Liver (tissue), 9 donors: ENCODE results near the gene DIP2C. TPM values are rescaled to one million over a fixed set of nuclear protein-coding genes. Genes with fewer than 3 reads are reported as not detected.

Experiments
- DNase-seq: peaks from one replicate; pipeline ENCODE4 v3.0.0-alpha.2; 2017; ENCODE audit warnings: low spot score
- H3K27ac ChIP-seq, 2 donors: one replicate each; pipeline ENCODE4 v1.7.0; 2013; ENCODE audit warnings: inconsistent platforms in 2 of 2, low read length in 2 of 2, control low read depth in 1 of 2, low read depth in 1 of 2, mild to moderate bottlenecking in 1 of 2
- H3K27me3 ChIP-seq, 4 donors: one replicate each; pipeline versions ENCODE4 v1.6.1 to v1.7.0; 2013; ENCODE audit warnings: low read length in 3 of 4, inconsistent platforms in 1 of 4, mild to moderate bottlenecking in 1 of 4, moderate library complexity in 1 of 4; ENCODE audit not compliant: control insufficient read depth in 4 of 4, insufficient read depth in 4 of 4
- H3K36me3 ChIP-seq, 4 donors: one replicate each; pipeline versions ENCODE4 v1.6.1 to v1.7.0; 2013; ENCODE audit warnings: low read length in 3 of 4, mild to moderate bottlenecking in 3 of 4, low read depth in 1 of 4, moderate library complexity in 1 of 4; ENCODE audit not compliant: control insufficient read depth in 4 of 4, insufficient read depth in 3 of 4
- H3K4me1 ChIP-seq, 4 donors: one replicate each; pipeline versions ENCODE4 v1.6.1 to v1.7.0; 2013; ENCODE audit warnings: low read length in 3 of 4, mild to moderate bottlenecking in 3 of 4, moderate library complexity in 1 of 4; ENCODE audit not compliant: control insufficient read depth in 4 of 4, insufficient read depth in 4 of 4
- H3K4me3 ChIP-seq, 3 donors: one replicate each; pipeline versions ENCODE4 v1.6.1 to v1.7.0; 2013; ENCODE audit warnings: low read length in 3 of 3, control low read depth in 1 of 3, low read depth in 1 of 3, mild to moderate bottlenecking in 1 of 3
- H3K9ac ChIP-seq, 2 donors: one replicate each; pipeline ENCODE4 v1.7.0; 2013; ENCODE audit warnings: low read length in 2 of 2, mild to moderate bottlenecking in 2 of 2, moderate library complexity in 2 of 2, control low read depth in 1 of 2, low read depth in 1 of 2
- H3K9me3 ChIP-seq, 4 donors: one replicate each; pipeline versions ENCODE4 v1.6.1 to v1.7.0; 2013; ENCODE audit warnings: low read length in 3 of 4; ENCODE audit not compliant: control insufficient read depth in 4 of 4
- EGR1 ChIP-seq, 2 donors: IDR thresholded peaks; 2 replicates each; pipeline ENCODE4 v1.6.1; 2016 to 2018; ENCODE audit warnings: antibody characterized with exemption in 2 of 2, low read depth in 2 of 2
- FOXA1 ChIP-seq: IDR thresholded peaks from 2 replicates; pipeline ENCODE4 v1.6.1; 2016; ENCODE audit warnings: antibody characterized with exemption
- HNF4A ChIP-seq, 2 donors: conservative IDR thresholded peaks; 2 replicates each; pipeline ENCODE4 v1.6.1; 2016; ENCODE audit warnings: antibody characterized with exemption in 2 of 2, mild to moderate bottlenecking in 2 of 2
- HNF4G ChIP-seq: IDR thresholded peaks from 2 replicates; pipeline ENCODE4 v1.6.1; 2016; ENCODE audit warnings: antibody characterized with exemption
- JUND ChIP-seq, 2 donors: IDR thresholded peaks; 2 replicates each; pipeline ENCODE4 v1.6.1; 2016; ENCODE audit warnings: antibody characterized with exemption in 2 of 2
- NR2F2 ChIP-seq: IDR thresholded peaks from 2 replicates; pipeline ENCODE4 v1.6.1; 2016; ENCODE audit warnings: antibody characterized with exemption
- RAD21 ChIP-seq, 2 donors: IDR thresholded peaks; 2 replicates each; pipeline ENCODE4 v1.6.1; 2016; ENCODE audit warnings: antibody characterized with exemption in 2 of 2, mild to moderate bottlenecking in 2 of 2
- RXRA ChIP-seq, 2 donors: IDR thresholded peaks; 2 replicates each; pipeline ENCODE4 v1.6.1; 2017 to 2018; ENCODE audit warnings: antibody characterized with exemption in 2 of 2, mild to moderate bottlenecking in 1 of 2
- TAF1 ChIP-seq: conservative IDR thresholded peaks from 2 replicates; pipeline ENCODE4 v1.6.1; 2016; ENCODE audit warnings: antibody characterized with exemption, mild to moderate bottlenecking
- WGBS: extraction: QIAGEN DNeasy Blood & Tissue Kit; methylation state at CpG from one replicate; pipeline ENCODE4 v1.1.7; 2013; 5-methylcytosine and 5-hydroxymethylcytosine counted together
- polyA plus RNA-seq, 2 donors: library from polyadenylated mRNA; stranded (reverse) in 1 of 2; unstranded in 1 of 2; fragments of 200-250 nt in 1 of 2; fragments of >200 nt in 1 of 2; fragmentation: Nextera tagmentation in 1 of 2; extraction: Ambion mirVana in 1 of 2; gene quantifications; one replicate each; pipeline versions ENCODE4 v1.2.1 to v1.2.3, GENCODE V29; 2013 to 2015
- total RNA-seq, 2 donors: library from RNA; depleted of rRNA; stranded (reverse); fragments of >200 nt; gene quantifications; one replicate each; pipeline ENCODE4 v1.2.3, GENCODE V29; 2014
- TF ChIP-seq, protein P1 (sequence below): IDR thresholded peaks from 2 replicates; pipeline ENCODE4 v1.6.1; 2016; ENCODE audit warnings: antibody characterized with exemption
- TF ChIP-seq, protein P2 (sequence below): fragments of 150-350 bp; IDR thresholded peaks from 2 replicates; pipeline ENCODE4 v1.5.1; 2017; ENCODE audit warnings: improper control_type of control experiment, low read depth, low read length; ENCODE audit not compliant: missing input control
- TF ChIP-seq, protein P3 (sequence below): IDR thresholded peaks from 2 replicates; pipeline ENCODE4 v1.6.1; 2016; ENCODE audit warnings: antibody characterized with exemption, mild to moderate bottlenecking
- donor health status: healthy.
- donor health status: healthy.
- donor health status: healthy.
- donor health status: healthy.
- donor health status: healthy.

The DIP2C gene
- total and polyA plus RNA-seq, 4 donors: 4.2 to 12.2 (median 5.7) TPM

DNA sequence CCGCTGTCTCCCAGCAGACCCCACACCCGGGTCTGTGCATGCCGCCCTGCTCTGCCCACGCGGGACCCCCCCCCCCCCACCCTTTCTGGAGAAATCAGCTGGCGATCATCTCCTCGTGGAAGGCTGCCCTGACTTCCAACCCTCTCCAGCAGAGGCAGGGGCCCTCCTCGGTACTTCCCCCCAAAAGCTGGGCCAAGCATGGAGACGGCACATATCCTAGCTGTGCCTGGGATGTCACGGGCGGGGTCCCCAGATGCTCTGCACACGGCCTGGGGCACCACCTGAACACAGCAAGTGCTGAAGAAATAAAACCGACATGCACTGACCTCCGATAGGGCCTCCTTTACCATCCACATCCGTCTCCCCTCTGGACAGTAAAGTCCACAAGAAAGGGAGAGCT is 96.0 kb downstream of the DIP2C start:
- H3K36me3 ChIP-seq: no peaks in the 10 kb centered on the region
- no peak overlapping the region for H3K4me3 ChIP-seq
- TF ChIP-seq HNF4A (conservative IDR thresholded peaks at IDR 0.05) (no peak), RXRA (IDR thresholded peaks at IDR 0.05) (no peak), RAD21 (IDR thresholded peaks at IDR 0.05) (no peak), FOXA1 (no peak), JUND (IDR thresholded peaks at IDR 0.05) (no peak), NR2F2 (no peak), TAF1 (no peak), HNF4G (no peak), EGR1 (IDR thresholded peaks at IDR 0.05; ENCODE audit: low read depth in 2 of 2) (no peak)
- TF ChIP-seq, protein P1, sequence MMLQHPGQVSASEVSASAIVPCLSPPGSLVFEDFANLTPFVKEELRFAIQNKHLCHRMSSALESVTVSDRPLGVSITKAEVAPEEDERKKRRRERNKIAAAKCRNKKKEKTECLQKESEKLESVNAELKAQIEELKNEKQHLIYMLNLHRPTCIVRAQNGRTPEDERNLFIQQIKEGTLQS: no peak
- TF ChIP-seq, protein P2, sequence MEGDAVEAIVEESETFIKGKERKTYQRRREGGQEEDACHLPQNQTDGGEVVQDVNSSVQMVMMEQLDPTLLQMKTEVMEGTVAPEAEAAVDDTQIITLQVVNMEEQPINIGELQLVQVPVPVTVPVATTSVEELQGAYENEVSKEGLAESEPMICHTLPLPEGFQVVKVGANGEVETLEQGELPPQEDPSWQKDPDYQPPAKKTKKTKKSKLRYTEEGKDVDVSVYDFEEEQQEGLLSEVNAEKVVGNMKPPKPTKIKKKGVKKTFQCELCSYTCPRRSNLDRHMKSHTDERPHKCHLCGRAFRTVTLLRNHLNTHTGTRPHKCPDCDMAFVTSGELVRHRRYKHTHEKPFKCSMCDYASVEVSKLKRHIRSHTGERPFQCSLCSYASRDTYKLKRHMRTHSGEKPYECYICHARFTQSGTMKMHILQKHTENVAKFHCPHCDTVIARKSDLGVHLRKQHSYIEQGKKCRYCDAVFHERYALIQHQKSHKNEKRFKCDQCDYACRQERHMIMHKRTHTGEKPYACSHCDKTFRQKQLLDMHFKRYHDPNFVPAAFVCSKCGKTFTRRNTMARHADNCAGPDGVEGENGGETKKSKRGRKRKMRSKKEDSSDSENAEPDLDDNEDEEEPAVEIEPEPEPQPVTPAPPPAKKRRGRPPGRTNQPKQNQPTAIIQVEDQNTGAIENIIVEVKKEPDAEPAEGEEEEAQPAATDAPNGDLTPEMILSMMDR: no peak
- TF ChIP-seq, protein P3, sequence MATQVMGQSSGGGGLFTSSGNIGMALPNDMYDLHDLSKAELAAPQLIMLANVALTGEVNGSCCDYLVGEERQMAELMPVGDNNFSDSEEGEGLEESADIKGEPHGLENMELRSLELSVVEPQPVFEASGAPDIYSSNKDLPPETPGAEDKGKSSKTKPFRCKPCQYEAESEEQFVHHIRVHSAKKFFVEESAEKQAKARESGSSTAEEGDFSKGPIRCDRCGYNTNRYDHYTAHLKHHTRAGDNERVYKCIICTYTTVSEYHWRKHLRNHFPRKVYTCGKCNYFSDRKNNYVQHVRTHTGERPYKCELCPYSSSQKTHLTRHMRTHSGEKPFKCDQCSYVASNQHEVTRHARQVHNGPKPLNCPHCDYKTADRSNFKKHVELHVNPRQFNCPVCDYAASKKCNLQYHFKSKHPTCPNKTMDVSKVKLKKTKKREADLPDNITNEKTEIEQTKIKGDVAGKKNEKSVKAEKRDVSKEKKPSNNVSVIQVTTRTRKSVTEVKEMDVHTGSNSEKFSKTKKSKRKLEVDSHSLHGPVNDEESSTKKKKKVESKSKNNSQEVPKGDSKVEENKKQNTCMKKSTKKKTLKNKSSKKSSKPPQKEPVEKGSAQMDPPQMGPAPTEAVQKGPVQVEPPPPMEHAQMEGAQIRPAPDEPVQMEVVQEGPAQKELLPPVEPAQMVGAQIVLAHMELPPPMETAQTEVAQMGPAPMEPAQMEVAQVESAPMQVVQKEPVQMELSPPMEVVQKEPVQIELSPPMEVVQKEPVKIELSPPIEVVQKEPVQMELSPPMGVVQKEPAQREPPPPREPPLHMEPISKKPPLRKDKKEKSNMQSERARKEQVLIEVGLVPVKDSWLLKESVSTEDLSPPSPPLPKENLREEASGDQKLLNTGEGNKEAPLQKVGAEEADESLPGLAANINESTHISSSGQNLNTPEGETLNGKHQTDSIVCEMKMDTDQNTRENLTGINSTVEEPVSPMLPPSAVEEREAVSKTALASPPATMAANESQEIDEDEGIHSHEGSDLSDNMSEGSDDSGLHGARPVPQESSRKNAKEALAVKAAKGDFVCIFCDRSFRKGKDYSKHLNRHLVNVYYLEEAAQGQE: no peak
- H3K9ac ChIP-seq: no peak overlapping the region
- H3K4me1 ChIP-seq: peaks cover 0 to 5% (median 0%) of the 10 kb centered on the region in 4 donors
- no peak for DNase-seq
- no peak overlapping the region for H3K27ac ChIP-seq
- H3K27me3 ChIP-seq: no peaks in the 10 kb centered on the region
- H3K9me3 ChIP-seq: no peaks in the 10 kb centered on the region
- WGBS: 91% methylated on average over 15 of the region's 15 CpGs

DNA sequence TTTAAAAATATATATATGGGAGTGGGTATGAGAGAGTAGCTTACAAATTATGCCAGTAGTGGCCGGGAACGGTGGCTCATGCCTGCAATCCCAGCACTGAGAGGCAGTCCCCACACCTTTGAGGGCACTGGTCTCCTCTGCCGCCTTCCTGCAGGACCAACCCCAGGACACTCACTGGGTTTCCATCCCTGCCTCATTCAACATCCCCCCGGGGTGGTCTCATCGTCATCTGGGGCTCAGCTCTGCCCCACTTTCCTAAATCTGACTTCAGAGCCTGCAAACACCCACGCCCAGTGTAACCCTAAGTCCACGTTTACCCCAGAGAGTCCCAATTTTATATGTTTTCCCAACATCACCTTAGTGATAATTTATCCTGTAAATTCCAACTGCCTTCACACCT is 96.5 kb downstream of the DIP2C start:
- Histone ChIP-seq H3K36me3 (no peaks in the 10 kb centered on the region), H3K27ac (no peak overlapping the region), H3K27me3 (no peaks in the 10 kb centered on the region), H3K4me1 (peaks cover 0 to 5% (median 0%) of the 10 kb centered on the region in 4 donors), H3K4me3 (no peak overlapping the region), H3K9ac (no peak overlapping the region), H3K9me3 (no peaks in the 10 kb centered on the region)
- TF ChIP-seq, protein P2: no peak
- no peak for DNase-seq
- 91% methylated on average over 7 of the region's 7 CpGs for WGBS
